Caco-2 (cell line): Measurements from ENCODE around the gene SUN2. TPM values are rescaled to one million over a fixed set of nuclear protein-coding genes. Genes with fewer than 3 reads are reported as not detected.

Source experiments
- BruUV-seq: library from RNA; stranded (reverse); fragments of 400-500 nt; replicated peaks from 2 replicates; lab custom pipeline; 2021; lab: Mats Ljungman, UMichigan
- CTCF ChIA-PET: fragments of 300-600 bp; sonication (Branson Sonifier 250); formaldehyde crosslinking; loops from one replicate; lab custom pipeline; 2022; ENCODE audit warnings: antibody characterized with exemption; lab: Charles Lee
- POLR2A ChIA-PET: fragments of 300-600 bp; sonication (Branson Sonifier 250); formaldehyde crosslinking; loops from one replicate; lab custom pipeline; 2022; ENCODE audit warnings: antibody characterized with exemption; lab: Charles Lee
- DNase-seq, 2 experiments: peaks; one replicate each; pipeline versions ENCODE4 v3.0.0 to v3.0.0-alpha.2; 2020 to 2022
- H3K27me3 ChIP-seq: replicated peaks from 2 replicates; pipeline ENCODE4 v1.6.0; 2011; ENCODE audit warnings: low read length; ENCODE audit not compliant: control insufficient read depth, insufficient read depth
- H3K36me3 ChIP-seq: 2 replicates; pipeline ENCODE4 v1.5.1; 2011; ENCODE audit warnings: low read length; ENCODE audit not compliant: control insufficient read depth, insufficient read depth
- H3K4me1 ChIP-seq: fragments of 250-450 bp; sonication (Bioruptor Pico); 2 replicates; pipeline ENCODE4 v1.5.1; 2020; ENCODE audit warnings: mild to moderate bottlenecking
- H3K4me3 ChIP-seq: 2 replicates; pipeline ENCODE4 v1.5.1; 2011; ENCODE audit warnings: low read depth, mild to moderate bottlenecking, control low read depth, low read length
- H3K9me3 ChIP-seq: fragments of 250-450 bp; sonication (Bioruptor Pico); 2 replicates; pipeline ENCODE4 v1.5.1; 2020; ENCODE audit warnings: mild to moderate bottlenecking, moderate library complexity
- H3K27ac Mint-ChIP-seq: one replicate; pipeline ENCODE4 v1.8.0; 2022; ENCODE audit warnings: mixed read lengths; ENCODE audit not compliant: unreplicated experiment
- H3K27me3 Mint-ChIP-seq: one replicate; pipeline ENCODE4 v1.8.0; 2022; ENCODE audit warnings: mixed read lengths; ENCODE audit not compliant: insufficient read depth, unreplicated experiment
- H3K36me3 Mint-ChIP-seq: one replicate; pipeline ENCODE4 v1.8.0; 2022; ENCODE audit warnings: mild to moderate bottlenecking, mixed read lengths; ENCODE audit not compliant: insufficient read depth, unreplicated experiment
- H3K4me1 Mint-ChIP-seq: one replicate; pipeline ENCODE4 v1.8.0; 2022; ENCODE audit warnings: low read depth, mixed read lengths; ENCODE audit not compliant: unreplicated experiment
- H3K4me3 Mint-ChIP-seq: one replicate; pipeline ENCODE4 v1.8.0; 2022; ENCODE audit warnings: mild to moderate bottlenecking, moderate library complexity, mixed read lengths; ENCODE audit not compliant: unreplicated experiment
- H3K9me3 Mint-ChIP-seq: one replicate; pipeline ENCODE4 v1.8.0; 2022; ENCODE audit warnings: mixed read lengths; ENCODE audit not compliant: unreplicated experiment
- CTCF ChIP-seq, 2 experiments: fragments of 200-600 bp in 1 of 2; IDR thresholded peaks; 1 replicate in 1 of 2; 2 replicates in 1 of 2; pipeline versions ENCODE4 v1.5.1 to v1.8.0; 2011 to 2022; ENCODE audit warnings: antibody characterized with exemption in 1 of 2, control low read depth in 1 of 2, inconsistent platforms in 1 of 2, low read depth in 1 of 2, low read length in 1 of 2, mild to moderate bottlenecking in 1 of 2, moderate library complexity in 1 of 2; ENCODE audit not compliant: insufficient read depth in 1 of 2, severe bottlenecking in 1 of 2, unreplicated experiment in 1 of 2
- intact Hi-C: fragments of 100-400 bp; cut with micrococcal nuclease; formaldehyde crosslinking; loops from one replicate; pipeline ENCODE4 v1.10.0; 2022; ENCODE audit not compliant: unreplicated experiment
- total RNA-seq: library from RNA; stranded (reverse); gene quantifications from 2 replicates; pipeline ENCODE4 v1.2.3, GENCODE V29; 2022

Gene SUN2
- total RNA-seq, 1 experiment from 2014 or later, result 67.8 TPM

GRCh38 chr22:38737302-38738060, 18.3 kb downstream of the SUN2 start:
- Mint-ChIP-seq H3K36me3 (peaks cover 84% of the 10 kb centered on the region), H3K9me3 (no peaks in the 10 kb centered on the region), H3K27me3 (no peaks in the 10 kb centered on the region), H3K4me3 (no peak overlapping the region), H3K4me1 (no peaks in the 10 kb centered on the region), H3K27ac (no peak overlapping the region)
- no peak overlapping the region for H3K4me3 ChIP-seq
- H3K36me3 ChIP-seq, result peaks cover 3% of the 10 kb centered on the region
- ChIA-PET POLR2A (no interaction called here), CTCF (no interaction called here)
- no peaks in the 10 kb centered on the region for H3K9me3 ChIP-seq
- no peak for DNase-seq
- no TSS peak for BruUV-seq
- H3K4me1 ChIP-seq, result no peaks in the 10 kb centered on the region
- intact Hi-C loops, result no loop called here
- H3K27me3 ChIP-seq, result no peaks in the 10 kb centered on the region
- no peak for TF ChIP-seq CTCF (IDR thresholded peaks at IDR 0.05; ENCODE audit: insufficient read depth in 1 of 2, low read depth in 1 of 2, low read length in 1 of 2, severe bottlenecking in 1 of 2, unreplicated experiment in 1 of 2)

- no TSS peak for BruUV-seq
- CTCF ChIA-PET, result no interaction called here
- Histone ChIP-seq H3K4me1 (no peaks in the 10 kb centered on the region), H3K27me3 (no peaks in the 10 kb centered on the region), H3K36me3 (peaks cover 3% of the 10 kb centered on the region), H3K4me3 (no peak overlapping the region), H3K9me3 (no peaks in the 10 kb centered on the region)
- Mint-ChIP-seq H3K36me3 (peaks cover 80% of the 10 kb centered on the region), H3K27me3 (no peaks in the 10 kb centered on the region), H3K9me3 (no peaks in the 10 kb centered on the region), H3K4me3 (no peak overlapping the region), H3K27ac (peak overlapping the region; percentile 53), H3K4me1 (no peaks in the 10 kb centered on the region)
- TF ChIP-seq CTCF (IDR thresholded peaks at IDR 0.05; ENCODE audit: insufficient read depth in 1 of 2, low read depth in 1 of 2, low read length in 1 of 2, severe bottlenecking in 1 of 2, unreplicated experiment in 1 of 2), result no peak
- intact Hi-C loops, result no loop called here
- POLR2A ChIA-PET, result no interaction called here
- DNase-seq, result no peak
These were observed 19.6 kb downstream of the SUN2 start for GRCh38 chr22:38736257-38736570.

- peak overlapping the region; percentile 53 for H3K27ac Mint-ChIP-seq
- Histone ChIP-seq H3K9me3 (no peaks in the 10 kb centered on the region), H3K36me3 (peaks cover 3% of the 10 kb centered on the region), H3K27me3 (no peaks in the 10 kb centered on the region), H3K4me3 (no peak overlapping the region), H3K4me1 (no peaks in the 10 kb centered on the region)
- H3K4me1 Mint-ChIP-seq, result no peaks in the 10 kb centered on the region
- TF ChIP-seq CTCF (IDR thresholded peaks at IDR 0.05; ENCODE audit: insufficient read depth in 1 of 2, low read depth in 1 of 2, low read length in 1 of 2, severe bottlenecking in 1 of 2, unreplicated experiment in 1 of 2), result no peak
- intact Hi-C loops, result no loop called here
- DNase-seq, result no peak
- H3K27me3 Mint-ChIP-seq, result no peaks in the 10 kb centered on the region
- ChIA-PET POLR2A (no interaction called here), CTCF (interaction anchor here (1.5 to 2.1 kb wide), 2 partner anchors 7 to 12 kb away, joined by 4 to 5 read pairs; no protein-coding TSS in a partner anchor)
- no peak overlapping the region for H3K4me3 Mint-ChIP-seq
- no TSS peak for BruUV-seq
- no peaks in the 10 kb centered on the region for H3K9me3 Mint-ChIP-seq
- peaks cover 79% of the 10 kb centered on the region for H3K36me3 Mint-ChIP-seq
These were observed 20.1 kb downstream of the SUN2 start for GRCh38 chr22:38735465-38736256.
